ENCODE data around the gene SLC43A1.

DNA sequence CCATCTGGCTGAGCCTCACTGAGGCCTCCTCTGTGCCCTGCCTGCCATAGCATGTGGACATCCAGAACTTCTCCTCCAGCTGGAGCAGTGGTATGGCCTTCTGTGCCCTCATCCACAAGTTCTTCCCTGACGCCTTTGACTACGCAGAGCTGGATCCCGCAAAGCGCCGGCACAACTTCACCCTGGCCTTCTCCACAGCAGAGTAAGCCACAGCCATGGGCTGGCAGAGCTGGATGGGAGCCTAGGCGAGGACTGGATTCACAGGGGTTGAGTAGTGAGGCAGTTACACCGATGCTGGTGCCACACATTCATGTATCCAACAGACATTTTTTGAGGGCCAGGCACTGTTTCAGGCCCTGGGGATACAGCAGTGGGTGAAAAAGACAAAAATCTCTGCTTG lies 30.9 kb upstream of the SLC43A1 start:
- TF ChIP-seq, protein P1, sequence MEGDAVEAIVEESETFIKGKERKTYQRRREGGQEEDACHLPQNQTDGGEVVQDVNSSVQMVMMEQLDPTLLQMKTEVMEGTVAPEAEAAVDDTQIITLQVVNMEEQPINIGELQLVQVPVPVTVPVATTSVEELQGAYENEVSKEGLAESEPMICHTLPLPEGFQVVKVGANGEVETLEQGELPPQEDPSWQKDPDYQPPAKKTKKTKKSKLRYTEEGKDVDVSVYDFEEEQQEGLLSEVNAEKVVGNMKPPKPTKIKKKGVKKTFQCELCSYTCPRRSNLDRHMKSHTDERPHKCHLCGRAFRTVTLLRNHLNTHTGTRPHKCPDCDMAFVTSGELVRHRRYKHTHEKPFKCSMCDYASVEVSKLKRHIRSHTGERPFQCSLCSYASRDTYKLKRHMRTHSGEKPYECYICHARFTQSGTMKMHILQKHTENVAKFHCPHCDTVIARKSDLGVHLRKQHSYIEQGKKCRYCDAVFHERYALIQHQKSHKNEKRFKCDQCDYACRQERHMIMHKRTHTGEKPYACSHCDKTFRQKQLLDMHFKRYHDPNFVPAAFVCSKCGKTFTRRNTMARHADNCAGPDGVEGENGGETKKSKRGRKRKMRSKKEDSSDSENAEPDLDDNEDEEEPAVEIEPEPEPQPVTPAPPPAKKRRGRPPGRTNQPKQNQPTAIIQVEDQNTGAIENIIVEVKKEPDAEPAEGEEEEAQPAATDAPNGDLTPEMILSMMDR (conservative IDR thresholded peaks at IDR 0.05), result no peak
- TF ChIP-seq ZFX (IDR thresholded peaks at IDR 0.05), result no peak

All from C4-2B (cell line).